Stimulated activated CD8-positive, alpha-beta memory T cell treated with anti-CD3 and anti-CD28 coated beads, Interleukin-12 subunit alpha, Interleukin-12 subunit beta, amount 100 ng/mL, for 1 hour (primary cell): Measurements from ENCODE around the gene FARP1.

ENCODE experiments used
- DNase-seq: peaks from one replicate; pipeline ENCODE4 v3.0.0-alpha.2; 2020; ENCODE audit warnings: low read depth

Gene FARP1

GRCh38 chr13:98310485-98311199, 167.7 kb downstream of the FARP1 start:
- DNase-seq, result no peak

DNA sequence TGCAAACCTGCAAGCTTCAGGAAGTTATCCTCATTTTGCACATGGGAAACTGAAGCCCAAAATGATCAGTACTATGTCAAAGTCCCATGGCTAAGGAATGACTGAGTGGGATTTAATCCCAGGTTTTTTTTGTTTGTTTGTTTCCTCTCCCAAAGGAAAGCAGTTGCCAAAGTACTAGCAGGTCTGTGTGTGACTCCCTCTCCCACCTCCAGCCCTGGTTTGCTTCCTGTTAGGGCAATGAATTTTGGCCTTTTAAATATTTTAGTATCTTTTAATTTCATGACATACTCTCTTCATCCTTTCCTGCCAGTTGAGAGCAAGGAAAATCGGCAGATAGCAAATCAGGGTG, 168.3 kb downstream of the FARP1 start:
- DNase-seq, result no peak

DNA sequence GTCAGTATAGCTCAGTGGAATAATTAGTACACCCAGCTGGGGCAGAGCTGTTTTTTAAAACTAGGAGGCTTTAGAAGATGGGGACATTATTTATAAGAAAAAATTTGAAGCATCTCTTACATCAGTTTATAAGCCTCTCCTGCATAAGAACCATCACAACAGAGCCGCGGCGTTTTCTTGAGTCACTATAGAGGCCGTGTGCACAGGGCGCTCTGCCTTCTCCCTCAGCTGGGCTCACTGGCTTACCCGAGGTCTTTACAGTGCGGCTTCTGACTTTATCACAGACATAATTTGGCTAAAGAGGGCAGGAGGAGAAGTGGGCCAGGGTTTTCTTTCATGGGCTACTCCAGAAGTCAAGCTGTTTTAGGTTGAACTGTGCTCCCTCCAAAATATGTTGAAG, 169.7 kb downstream of the FARP1 start:
- DNase-seq, result no peak

DNA sequence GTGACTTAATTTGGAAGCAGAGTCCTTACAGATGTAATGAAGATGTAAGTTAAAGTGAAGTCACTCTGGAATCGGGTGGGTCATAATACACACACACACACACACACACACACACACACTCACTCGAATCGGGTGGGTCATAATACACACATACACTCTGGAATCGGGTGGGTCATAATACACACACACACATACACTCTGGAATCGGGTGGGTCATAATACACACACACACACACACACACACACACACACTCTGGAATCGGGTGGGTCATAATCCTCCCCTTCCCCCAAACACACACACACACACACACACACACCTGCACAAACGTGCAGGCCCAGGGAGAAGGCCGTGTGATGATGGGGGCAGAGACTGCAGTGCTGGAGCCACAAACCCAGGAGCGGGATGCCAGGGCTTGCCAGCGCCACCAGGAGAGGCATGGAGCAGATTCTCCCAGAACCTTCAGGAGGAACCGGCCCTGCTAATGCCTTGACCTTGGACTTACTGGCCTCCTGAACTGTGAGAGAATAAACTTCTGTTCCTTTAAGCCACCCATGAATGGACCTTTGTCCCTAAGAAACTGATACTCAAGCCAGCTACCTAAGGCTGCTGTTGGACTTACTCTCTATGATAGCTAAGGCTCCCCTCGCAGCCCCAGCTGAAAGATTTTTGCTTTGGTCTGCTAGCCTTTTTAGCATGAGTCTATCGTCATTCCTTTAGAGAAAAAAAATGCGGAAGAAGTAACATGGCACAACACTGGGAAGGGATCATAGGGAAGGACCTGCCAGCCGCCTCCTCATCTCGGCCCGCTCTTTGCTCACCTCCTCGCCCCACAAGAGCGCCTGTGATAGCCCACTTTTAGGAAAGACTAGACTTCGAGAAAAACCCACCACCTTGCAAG, 170.4 kb downstream of the FARP1 start:
- DNase-seq, result no peak

- no peak for DNase-seq
Observed at GRCh38 chr13:98313922-98314292, 171.0 kb downstream of the FARP1 start.

DNA sequence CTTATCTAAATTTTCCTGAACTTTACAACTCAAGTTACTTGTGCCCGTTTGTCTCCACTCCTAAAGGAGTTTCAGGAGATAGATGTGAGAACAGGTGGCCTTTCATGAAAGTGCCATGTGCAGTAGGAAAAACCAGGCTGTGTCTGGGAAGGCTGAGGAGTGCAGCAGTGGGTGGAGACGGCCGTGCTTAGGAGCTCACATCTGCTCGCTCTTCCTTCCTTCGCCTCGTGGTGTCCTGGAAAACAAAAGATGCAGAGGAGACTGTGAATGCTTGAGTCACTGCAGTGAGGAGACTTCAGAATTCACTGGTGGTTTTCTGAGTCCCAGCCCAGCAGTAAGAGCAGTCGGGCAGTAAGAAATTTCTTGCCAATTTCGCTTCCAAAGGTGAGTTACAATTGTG, 172.6 kb downstream of the FARP1 start:
- DNase-seq, result no peak

DNA sequence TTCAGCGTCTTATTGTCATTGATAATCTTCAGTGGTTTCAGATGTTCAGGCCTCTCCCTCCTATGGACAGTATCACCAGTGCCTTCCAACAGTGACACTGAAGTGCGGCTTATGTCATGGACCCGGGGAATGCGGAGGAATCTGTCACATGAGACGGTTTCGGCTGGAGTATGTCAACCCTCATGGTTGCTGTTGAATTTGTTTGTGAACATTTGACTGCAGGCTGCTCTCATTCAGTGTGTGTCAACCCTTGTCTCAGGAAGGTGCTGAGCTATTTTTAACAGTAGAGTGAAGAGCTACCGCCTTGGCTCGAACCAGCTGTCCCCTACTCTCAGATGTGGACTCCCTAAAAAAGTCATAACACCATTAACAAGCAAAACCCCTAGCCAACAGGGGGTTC, 173.0 kb downstream of the FARP1 start:
- no peak for DNase-seq

- no peak for DNase-seq
Observed at GRCh38 chr13:98317573-98318171, 174.8 kb downstream of the FARP1 start.

DNA sequence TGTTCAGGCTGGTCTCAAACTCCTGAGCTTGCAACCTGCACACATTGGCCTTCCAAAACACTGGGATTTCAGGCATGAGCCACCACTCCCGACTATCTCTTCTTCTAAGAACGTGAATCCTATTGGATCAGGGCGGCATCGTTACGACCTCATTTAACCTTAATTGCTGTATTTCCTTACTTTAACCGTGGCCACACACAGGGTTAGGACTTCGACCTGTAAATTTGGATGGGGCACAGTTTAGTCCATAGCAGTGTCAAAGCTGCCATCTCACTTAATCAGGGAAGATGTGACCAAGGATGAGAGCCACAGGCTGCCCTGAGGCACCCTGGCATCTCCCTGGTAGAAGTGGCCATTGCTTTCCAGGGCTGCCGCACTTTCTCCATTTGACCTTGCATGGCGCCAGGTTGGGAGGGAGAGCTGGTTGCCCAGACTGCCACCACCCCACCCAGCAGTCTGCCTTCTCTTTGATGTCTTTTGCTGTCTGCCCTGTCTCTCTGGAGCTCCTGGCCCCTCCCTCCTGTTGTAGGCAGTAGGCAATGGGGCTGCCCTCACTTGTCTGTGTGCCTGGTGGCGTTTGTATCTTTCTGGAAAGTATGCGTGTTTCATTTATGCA, 175.5 kb downstream of the FARP1 start:
- no peak for DNase-seq

DNA sequence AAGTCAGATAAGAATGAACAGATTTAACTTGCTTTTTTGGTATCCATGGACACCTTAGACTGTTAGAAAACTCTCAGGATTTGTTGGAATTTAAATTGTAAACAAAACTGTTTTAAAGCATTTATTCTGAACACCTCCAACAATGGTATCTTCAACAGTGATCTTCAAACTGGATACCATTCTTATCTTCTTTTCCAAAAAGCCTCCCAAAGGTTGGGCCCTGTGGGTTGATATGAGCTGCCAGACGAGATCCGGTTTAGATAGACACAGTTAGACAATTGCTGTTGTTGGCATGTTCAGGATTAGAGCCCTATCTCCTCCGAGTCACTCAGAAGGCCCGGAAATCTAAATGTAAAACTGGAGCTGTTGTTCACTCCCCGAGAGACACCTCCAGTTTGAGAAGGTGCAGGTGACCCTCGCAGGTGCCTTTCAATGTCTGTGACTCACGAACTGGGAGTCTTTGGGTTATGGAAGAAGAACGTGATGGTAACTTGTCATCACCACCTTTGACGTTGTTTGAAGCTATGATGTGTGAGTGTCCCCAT, 177.7 kb downstream of the FARP1 start:
- no peak for DNase-seq

GRCh38 chr13:98321395-98321794, 178.5 kb downstream of the FARP1 start:
- no peak for DNase-seq

GRCh38 chr13:98322091-98322718, 179.3 kb downstream of the FARP1 start:
- DNase-seq, result no peak

DNA sequence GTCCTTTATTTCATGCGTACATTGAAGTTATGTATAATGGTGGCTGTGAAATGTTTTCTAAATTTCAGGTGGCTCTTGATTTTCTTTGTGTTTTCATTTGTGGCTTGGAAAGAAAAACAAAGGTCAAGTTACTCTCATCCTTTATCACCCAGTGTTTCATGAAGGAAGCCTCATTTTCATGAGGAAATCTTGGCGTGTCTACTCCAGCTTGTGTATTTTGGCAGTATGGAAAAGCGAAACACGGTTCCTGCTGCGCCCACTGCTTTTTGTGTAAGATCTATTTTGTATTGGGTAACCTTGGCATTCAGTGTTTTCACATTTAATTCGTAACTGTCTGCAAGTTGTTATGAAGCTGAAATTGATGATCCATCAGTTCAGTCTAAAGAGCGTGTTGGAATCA, 181.2 kb downstream of the FARP1 start:
- no peak for DNase-seq

DNA sequence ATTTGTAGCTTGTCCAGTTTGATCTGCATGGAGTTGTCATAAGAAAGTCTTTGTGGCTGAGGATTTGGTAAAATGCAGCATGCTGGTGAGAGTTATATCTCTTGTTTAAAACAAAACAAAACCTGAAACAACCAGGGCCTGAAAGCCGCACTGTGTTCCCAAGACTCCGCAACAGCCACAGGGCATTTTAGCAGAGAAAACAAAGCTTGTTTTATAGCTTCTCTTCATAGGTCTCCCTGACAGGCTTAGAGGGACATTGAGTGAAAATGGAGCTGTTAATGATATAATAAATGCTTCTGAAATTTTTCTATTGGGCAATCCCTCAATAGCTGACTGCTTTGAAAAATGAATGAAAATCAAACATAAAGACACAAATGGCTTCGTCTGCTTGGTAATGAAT, 182.8 kb downstream of the FARP1 start:
- DNase-seq, result no peak

- DNase-seq, result no peak
Observed at GRCh38 chr13:98326291-98326690, 183.4 kb downstream of the FARP1 start.

GRCh38 chr13:98327371-98328270, 184.7 kb downstream of the FARP1 start:
- no peak for DNase-seq

GRCh38 chr13:98328511-98328910, 185.6 kb downstream of the FARP1 start:
- no peak for DNase-seq

GRCh38 chr13:98332222-98332621, 189.3 kb downstream of the FARP1 start:
- no peak for DNase-seq

DNA sequence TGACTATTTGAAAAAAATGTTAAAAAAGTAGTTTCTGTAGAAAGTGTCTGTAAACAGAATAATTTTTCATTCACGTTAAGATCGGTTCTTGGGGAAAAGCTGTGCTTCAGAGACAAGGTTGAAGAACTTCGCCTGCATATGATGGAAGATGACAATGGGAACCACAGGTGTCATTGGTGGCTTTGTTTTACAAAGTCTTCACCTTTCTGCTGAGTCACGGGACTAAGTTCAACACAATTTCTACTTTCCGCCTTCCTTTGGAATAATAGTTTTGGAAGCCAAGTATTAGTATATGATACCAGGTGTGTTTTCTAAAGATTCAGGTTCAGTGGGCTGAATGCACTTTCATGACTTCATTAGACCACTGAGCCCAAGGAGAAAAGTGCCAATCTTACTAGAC, 189.8 kb downstream of the FARP1 start:
- no peak for DNase-seq

GRCh38 chr13:98333486-98333885, 190.6 kb downstream of the FARP1 start:
- DNase-seq, result no peak

- no peak for DNase-seq
Observed at GRCh38 chr13:98334620-98335205, 191.8 kb downstream of the FARP1 start.
